ENCODE results near the gene GRK5.
"Not testable (repeated sequence)": the region's sequence is repeated elsewhere in the genome, so short reads cannot be mapped to it uniquely, and the experiment has no call there.

The GRK5 gene

DNA sequence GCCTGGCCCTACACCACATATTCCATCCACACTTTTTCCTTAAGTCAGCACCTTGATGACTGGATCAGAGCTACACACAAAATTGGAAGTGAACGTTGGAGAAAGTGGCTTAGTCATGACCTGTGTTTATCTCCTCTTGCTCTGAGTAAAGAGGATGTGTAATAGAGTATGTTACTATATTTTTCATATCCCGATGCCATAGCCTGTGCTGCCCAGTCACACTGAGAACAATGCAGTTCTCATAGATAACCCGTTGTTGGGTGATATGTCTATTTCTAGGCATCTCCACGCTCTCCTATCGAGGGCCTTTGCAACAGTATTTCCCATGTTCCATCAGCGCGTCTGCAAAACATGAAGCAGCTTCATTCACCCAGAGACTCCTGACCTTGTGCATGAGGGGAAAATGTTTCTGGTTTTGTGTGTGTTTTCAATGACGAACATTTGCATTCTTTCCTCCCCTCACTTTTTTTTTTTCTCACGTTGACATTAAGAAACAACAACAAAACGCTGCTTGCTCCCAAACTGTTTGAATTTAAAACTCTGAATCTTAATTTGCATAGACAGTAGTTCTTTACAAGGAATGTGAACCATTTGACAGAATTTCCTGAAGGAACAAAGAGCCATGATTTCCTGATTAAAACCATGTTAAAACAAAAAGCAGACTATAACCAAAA is 43.4 kb downstream of the GRK5 start:
- no peak for DNase-seq (ENCODE audit: low spot score)

DNA sequence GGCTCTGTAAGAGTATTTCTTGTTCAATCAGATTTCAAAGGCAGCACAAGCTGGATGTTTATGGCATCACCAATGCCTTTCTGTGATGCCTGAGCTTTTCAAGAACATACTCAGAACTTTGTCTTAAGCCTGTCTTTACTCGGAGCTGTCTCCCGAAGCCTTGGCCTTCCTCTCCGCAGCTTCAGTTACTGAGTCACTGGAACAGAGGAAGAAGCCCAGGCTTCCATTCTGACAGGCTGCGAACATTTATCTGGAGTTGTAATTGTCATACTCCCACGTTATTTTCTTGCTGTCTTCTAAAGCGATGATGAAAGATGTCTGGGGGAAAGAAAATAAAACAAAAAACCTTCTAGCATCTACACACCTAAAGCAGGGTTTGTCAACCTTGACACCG is 43.9 kb downstream of the GRK5 start:
- DNase-seq (ENCODE audit: low spot score): no peak

- no peak for DNase-seq (ENCODE audit: low spot score)
Observed at GRCh38 chr10:119252051-119252465, 44.7 kb downstream of the GRK5 start.

GRCh38 chr10:119252470-119253151 is 45.2 kb downstream of the GRK5 start:
- DNase-seq (ENCODE audit: low spot score): no peak

- no peak for DNase-seq (ENCODE audit: low spot score)
Observed at GRCh38 chr10:119253433-119254174, 46.2 kb downstream of the GRK5 start.

DNA sequence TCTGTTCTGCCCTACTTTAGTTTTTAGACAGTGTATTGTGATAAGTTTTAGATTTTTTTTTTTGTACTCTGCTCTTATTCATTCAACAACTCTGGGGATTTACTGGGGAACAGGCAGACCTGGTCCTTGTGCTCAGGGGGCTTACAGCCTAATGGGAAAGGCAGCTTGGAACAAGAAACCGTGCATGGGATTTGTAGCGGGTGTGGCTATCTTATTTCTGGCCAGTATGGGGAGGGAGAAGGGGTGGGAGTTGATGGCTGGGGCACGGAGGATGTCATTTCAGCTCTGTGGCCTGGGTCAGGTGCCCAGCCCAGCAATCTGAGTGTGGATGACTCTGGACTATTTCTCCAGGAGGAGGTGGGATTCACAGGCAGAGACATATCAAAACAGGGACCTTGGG is 47.0 kb downstream of the GRK5 start:
- no peak for DNase-seq (ENCODE audit: low spot score)

DNA sequence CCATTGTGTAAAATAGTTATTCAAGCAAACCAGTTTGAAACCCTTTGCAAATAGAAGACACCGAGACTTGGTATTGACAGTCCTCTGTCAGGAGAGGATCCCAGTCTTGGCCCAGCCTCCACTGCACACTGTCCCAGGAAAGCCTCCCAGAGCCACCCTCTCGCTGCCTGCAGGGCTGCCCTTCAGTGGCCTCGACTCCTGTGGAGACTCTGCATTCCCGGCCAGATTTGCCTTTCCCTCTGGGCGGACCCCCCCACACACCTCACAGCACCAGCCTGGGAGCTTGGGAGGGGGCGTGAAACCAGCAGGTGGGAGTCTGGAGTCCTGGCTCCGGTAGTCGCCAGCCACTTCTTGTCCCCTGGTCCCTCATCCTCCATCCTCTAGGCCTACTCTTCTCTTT is 48.7 kb downstream of the GRK5 start:
- DNase-seq (ENCODE audit: low spot score): no peak

GRCh38 chr10:119256897-119257296 is 49.5 kb downstream of the GRK5 start:
- DNase-seq (ENCODE audit: low spot score): no peak

GRCh38 chr10:119257899-119258419 is 50.6 kb downstream of the GRK5 start:
- no peak for DNase-seq (ENCODE audit: low spot score)

- DNase-seq (ENCODE audit: low spot score): no peak
Observed at GRCh38 chr10:119259345-119259744, 52.0 kb downstream of the GRK5 start.

- DNase-seq (ENCODE audit: low spot score): not testable (repeated sequence)
Observed at GRCh38 chr10:119261016-119261415, 53.6 kb downstream of the GRK5 start.

- DNase-seq (ENCODE audit: low spot score): no peak
Observed at GRCh38 chr10:119263951-119264617, 56.7 kb downstream of the GRK5 start.

- DNase-seq (ENCODE audit: low spot score): no peak
Observed at GRCh38 chr10:119265691-119266090, 58.3 kb downstream of the GRK5 start.

DNA sequence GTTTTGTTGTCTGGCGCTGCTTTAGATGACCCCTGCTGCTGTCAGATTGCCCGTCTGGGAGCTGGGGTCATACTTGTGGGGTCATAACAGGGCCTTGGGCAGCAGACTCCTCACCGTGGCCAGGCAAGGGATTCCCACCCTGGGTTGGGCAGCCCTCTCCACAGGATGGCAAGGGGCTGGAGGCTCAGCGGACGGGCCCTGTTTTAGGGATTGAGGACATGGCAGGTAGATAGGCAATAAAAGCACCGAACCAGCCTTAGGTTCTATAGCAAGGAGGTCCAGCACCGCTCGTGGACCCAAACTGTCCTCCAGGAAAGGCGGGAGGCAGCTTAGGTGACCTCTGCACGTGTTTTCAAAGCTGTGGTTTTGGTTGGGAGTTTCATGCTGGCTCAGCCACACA is 60.0 kb downstream of the GRK5 start:
- no peak for DNase-seq (ENCODE audit: low spot score)

GRCh38 chr10:119268428-119268827 is 61.1 kb downstream of the GRK5 start:
- DNase-seq (ENCODE audit: low spot score): no peak

GRCh38 chr10:119268871-119269506 is 61.6 kb downstream of the GRK5 start:
- no peak for DNase-seq (ENCODE audit: low spot score)

DNA sequence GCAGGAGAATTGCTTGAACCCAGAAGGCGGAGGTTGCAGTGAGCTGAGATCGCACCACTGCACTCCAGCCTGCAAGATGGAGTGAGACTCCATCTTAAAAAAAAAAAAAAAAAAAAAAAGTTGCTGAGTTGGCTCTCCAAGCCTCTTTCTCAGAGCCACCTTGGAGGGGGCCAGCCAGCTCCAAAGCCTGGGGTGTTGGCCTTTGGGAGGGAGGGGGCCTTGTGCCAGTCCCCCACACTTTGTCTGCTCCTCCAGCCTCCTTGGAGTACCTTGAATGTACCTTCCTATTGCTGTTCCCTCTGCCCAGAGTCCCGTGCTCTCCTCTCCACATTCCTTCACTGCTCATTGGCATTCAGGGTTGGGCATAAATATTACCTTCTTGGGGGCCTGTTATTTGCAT is 62.4 kb downstream of the GRK5 start:
- no peak for DNase-seq (ENCODE audit: low spot score)

GRCh38 chr10:119270762-119271366 is 63.5 kb downstream of the GRK5 start:
- no peak for DNase-seq (ENCODE audit: low spot score)

- not testable (repeated sequence) for DNase-seq (ENCODE audit: low spot score)
Observed at GRCh38 chr10:119272338-119272734, 65.0 kb downstream of the GRK5 start.

GRCh38 chr10:119272736-119273135 is 65.4 kb downstream of the GRK5 start:
- no peak for DNase-seq (ENCODE audit: low spot score)

DNA sequence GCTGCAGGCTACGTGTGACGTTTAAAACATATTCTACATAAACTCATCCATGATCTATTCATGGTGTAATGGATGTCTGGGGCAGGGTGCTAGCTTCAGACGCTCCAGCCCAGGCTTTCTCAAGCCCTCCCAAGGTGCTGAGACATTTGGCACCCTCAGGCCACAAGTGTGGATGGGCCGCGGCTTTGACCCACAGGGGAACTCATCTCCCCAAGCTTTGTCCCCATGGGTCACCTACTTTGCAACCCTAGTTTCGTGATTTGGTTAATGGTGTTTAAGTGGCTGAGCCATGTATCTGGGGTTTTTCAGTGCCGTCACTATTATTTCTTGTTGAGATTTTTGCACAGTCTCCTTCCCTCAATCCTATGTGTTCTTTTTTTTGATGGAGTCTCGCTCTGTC is 66.0 kb downstream of the GRK5 start:
- no peak for DNase-seq (ENCODE audit: low spot score)
